DND-41 (cell line): ENCODE measurements around the gene TMX3.

Source experiments
- ATAC-seq: fragments of 200-7000 bp; cut with Tn5 transposase; 3 replicates; pipeline ENCODE4 v1.9.1; 2021; ENCODE audit warnings: low read depth; ENCODE audit not compliant: insufficient read depth
- DNase-seq: peaks from one replicate; pipeline ENCODE4 v3.0.0-alpha.2; 2020
- H2AFZ ChIP-seq: 2 replicates; pipeline ENCODE4 v1.6.0; 2012; ENCODE audit warnings: low read depth, low read length
- H3K27ac ChIP-seq: 2 replicates; pipeline ENCODE4 v1.5.1; 2012; ENCODE audit warnings: low read length, inconsistent platforms
- H3K27me3 ChIP-seq: fragments of 200-600 bp; sonication (generic); 2 replicates; pipeline ENCODE4 v1.6.0; 2012; ENCODE audit warnings: low read length, mild to moderate bottlenecking, inconsistent platforms; ENCODE audit not compliant: insufficient read depth, poor library complexity
- H3K36me3 ChIP-seq: 2 replicates; pipeline ENCODE4 v1.5.1; 2012; ENCODE audit warnings: low read length, inconsistent platforms; ENCODE audit not compliant: insufficient read depth
- H3K4me1 ChIP-seq: 2 replicates; pipeline ENCODE4 v1.5.1; 2012; ENCODE audit warnings: mild to moderate bottlenecking, low read length; ENCODE audit not compliant: insufficient read depth
- H3K4me2 ChIP-seq: 2 replicates; pipeline ENCODE4 v1.6.0; 2012; ENCODE audit warnings: mild to moderate bottlenecking, moderate library complexity, low read length, inconsistent platforms; ENCODE audit not compliant: insufficient read depth
- H3K4me3 ChIP-seq, 2 experiments: fragments of 200-600 bp in 1 of 2; shearing (Covaris generic) in 1 of 2; 2 replicates each; pipeline ENCODE4 v1.5.1; 2012 to 2016; ENCODE audit warnings: inconsistent platforms in 2 of 2, low read length in 2 of 2, mild to moderate bottlenecking in 2 of 2, low read depth in 1 of 2, moderate library complexity in 1 of 2
- H3K79me2 ChIP-seq: 2 replicates; pipeline ENCODE4 v1.6.0; 2012; ENCODE audit warnings: low read length, inconsistent platforms; ENCODE audit not compliant: insufficient read depth
- H3K9ac ChIP-seq: 2 replicates; pipeline ENCODE4 v1.6.0; 2012; ENCODE audit warnings: low read depth, mild to moderate bottlenecking, inconsistent platforms, low read length, moderate library complexity
- H3K9me3 ChIP-seq: 2 replicates; pipeline ENCODE4 v1.5.1; 2012; ENCODE audit warnings: low read length, moderate library complexity, mild to moderate bottlenecking, inconsistent platforms; ENCODE audit not compliant: insufficient read depth, severe bottlenecking
- H4K20me1 ChIP-seq: 2 replicates; pipeline ENCODE4 v1.6.0; 2012; ENCODE audit warnings: low read length; ENCODE audit not compliant: insufficient read depth
- EZH2 ChIP-seq: IDR thresholded peaks from 3 replicates; pipeline ENCODE4 v1.6.1; 2012; ENCODE audit warnings: borderline replicate concordance, low read depth, mild to moderate bottlenecking, moderate library complexity, low read length, inconsistent platforms; ENCODE audit not compliant: severe bottlenecking
- TF ChIP-seq, protein P1 (sequence below): IDR thresholded peaks from 2 replicates; pipeline ENCODE4 v1.5.1; 2012; ENCODE audit warnings: borderline replicate concordance, low read length, moderate library complexity, mild to moderate bottlenecking; ENCODE audit not compliant: poor library complexity, severe bottlenecking; ENCODE audit errors: extremely low read depth

The TMX3 gene

DNA sequence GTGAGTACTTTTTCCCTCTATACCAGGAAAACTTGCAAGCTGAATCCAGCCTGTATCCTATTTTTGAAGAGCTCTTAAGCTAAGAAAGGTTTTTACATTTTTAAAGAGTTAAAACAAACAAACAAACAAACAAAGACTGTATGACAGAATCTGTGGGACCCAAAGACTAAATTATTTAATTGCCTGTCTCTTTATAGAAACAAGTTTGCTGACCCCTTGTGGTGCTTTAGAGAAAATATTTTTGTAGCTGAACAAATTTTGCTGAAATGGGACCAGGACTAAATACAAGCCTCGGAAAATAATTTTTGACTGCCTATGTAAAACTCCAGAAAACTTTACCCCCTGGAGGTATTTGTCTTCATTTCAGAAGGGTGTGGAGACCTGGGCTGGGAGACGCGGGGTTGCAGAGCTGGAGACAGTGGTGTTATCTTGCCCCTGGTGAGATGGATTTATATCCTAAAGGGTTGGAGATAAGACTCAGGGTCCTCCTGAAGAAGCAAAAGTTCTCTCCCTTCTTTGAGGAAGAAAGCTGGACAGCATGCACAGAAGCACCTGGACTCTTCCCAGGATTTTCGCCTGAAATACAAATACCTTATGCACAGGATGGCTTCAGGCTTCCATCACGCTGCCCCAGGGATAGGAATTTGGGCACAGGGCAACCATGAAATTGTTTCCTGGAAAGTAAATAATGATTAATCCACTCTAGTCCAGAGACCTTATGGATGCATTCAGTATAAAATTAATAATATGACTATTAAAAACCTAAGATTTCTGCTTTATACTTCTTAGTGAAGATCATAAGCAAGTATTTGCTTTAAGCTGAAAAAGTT, 54.3 kb downstream of the TMX3 start:
- no peak overlapping the region for H3K4me2 ChIP-seq
- no peaks in the 10 kb centered on the region for H3K9me3 ChIP-seq
- DNase-seq (no peak), ATAC-seq (no peak)
- H3K9ac ChIP-seq, result no peak overlapping the region
- H3K27me3 ChIP-seq, result no peaks in the 10 kb centered on the region
- no peaks in the 10 kb centered on the region for H3K36me3 ChIP-seq
- TF ChIP-seq, protein P1, sequence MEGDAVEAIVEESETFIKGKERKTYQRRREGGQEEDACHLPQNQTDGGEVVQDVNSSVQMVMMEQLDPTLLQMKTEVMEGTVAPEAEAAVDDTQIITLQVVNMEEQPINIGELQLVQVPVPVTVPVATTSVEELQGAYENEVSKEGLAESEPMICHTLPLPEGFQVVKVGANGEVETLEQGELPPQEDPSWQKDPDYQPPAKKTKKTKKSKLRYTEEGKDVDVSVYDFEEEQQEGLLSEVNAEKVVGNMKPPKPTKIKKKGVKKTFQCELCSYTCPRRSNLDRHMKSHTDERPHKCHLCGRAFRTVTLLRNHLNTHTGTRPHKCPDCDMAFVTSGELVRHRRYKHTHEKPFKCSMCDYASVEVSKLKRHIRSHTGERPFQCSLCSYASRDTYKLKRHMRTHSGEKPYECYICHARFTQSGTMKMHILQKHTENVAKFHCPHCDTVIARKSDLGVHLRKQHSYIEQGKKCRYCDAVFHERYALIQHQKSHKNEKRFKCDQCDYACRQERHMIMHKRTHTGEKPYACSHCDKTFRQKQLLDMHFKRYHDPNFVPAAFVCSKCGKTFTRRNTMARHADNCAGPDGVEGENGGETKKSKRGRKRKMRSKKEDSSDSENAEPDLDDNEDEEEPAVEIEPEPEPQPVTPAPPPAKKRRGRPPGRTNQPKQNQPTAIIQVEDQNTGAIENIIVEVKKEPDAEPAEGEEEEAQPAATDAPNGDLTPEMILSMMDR, result peak; percentile 61
- TF ChIP-seq EZH2, result no peak
- no peak overlapping the region for H2AFZ ChIP-seq
- H3K4me3 ChIP-seq, result no peak overlapping the region
- no peaks in the 10 kb centered on the region for H3K79me2 ChIP-seq
- no peaks in the 10 kb centered on the region for H3K4me1 ChIP-seq
- no peak overlapping the region for H3K27ac ChIP-seq
- H4K20me1 ChIP-seq, result no peaks in the 10 kb centered on the region

DNA sequence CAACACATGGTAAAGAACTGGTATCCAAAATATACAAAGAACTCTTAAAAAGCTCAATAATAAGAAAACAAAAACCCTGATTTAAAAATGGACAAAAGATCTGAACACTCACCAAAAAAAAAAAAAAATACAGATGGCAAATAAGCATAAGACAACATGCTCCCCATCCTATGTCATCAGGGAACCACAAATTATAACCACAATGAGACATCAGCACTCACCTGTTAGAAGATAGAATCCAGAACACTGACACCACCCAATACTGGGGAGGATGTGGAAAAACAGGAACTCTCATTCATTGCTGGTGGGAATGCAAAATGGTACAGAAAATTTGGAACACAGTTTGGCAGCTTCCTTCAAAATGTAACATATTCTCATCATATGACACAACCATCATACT, 66.7 kb downstream of the TMX3 start:
- Histone ChIP-seq H2AFZ (no peak overlapping the region), H3K79me2 (no peaks in the 10 kb centered on the region), H3K36me3 (no peaks in the 10 kb centered on the region), H3K27me3 (no peaks in the 10 kb centered on the region), H3K9ac (no peak overlapping the region), H3K27ac (no peak overlapping the region), H4K20me1 (no peaks in the 10 kb centered on the region), H3K4me1 (no peaks in the 10 kb centered on the region), H3K4me2 (no peak overlapping the region), H3K9me3 (no peaks in the 10 kb centered on the region), H3K4me3 (no peak overlapping the region)
- no peak for TF ChIP-seq EZH2
- no peak for DNase-seq
- no peak for ATAC-seq

DNA sequence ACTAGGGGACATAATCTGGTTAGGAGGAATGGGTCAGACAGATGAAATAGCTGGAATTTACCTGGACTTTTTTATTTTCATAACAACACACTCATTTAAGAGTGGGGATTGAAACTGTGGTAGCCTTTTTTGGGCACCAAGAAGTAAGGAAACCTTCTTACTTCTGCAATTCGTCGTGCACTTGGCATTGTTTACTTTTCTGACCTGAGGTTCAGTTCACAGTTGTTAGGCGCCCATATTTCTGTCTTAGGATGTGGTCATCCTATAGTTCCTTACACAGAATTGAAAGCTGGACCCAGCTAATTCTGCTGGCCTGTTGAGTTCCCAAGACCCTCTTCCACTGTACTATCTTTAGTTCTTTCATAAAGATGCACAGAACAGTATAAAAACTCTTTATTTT, 72.9 kb downstream of the TMX3 start:
- H3K27ac ChIP-seq, result no peak overlapping the region
- no peak for ATAC-seq
- no peak overlapping the region for H2AFZ ChIP-seq

DNA sequence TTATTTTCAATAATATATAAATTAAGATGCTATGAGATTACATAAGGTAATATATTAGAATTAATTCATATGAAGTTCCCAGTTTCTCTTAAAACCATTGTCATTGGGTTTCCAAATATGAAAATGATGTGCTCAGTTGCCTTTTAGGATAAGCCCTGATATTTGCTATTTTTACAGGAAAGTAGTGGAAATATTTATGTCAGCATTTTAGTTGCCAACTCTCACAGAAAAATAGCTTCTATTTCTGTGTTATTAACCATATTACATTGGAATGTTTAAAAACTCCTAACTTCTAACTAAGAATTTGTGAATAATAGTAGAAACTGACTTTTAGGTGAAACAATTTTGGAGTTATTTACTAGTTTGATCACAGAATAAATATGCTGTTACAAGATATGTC, 74.0 kb downstream of the TMX3 start:
- DNase-seq, result no peak
- H3K79me2 ChIP-seq, result no peaks in the 10 kb centered on the region
- no peaks in the 10 kb centered on the region for H3K9me3 ChIP-seq
- H3K36me3 ChIP-seq, result no peaks in the 10 kb centered on the region
- H2AFZ ChIP-seq, result no peak overlapping the region
- no peaks in the 10 kb centered on the region for H3K27me3 ChIP-seq
- H3K9ac ChIP-seq, result no peak overlapping the region
- no peak overlapping the region for H3K4me2 ChIP-seq
- no peak overlapping the region for H3K4me3 ChIP-seq
- TF ChIP-seq, protein P1, result no peak
- TF ChIP-seq EZH2, result no peak
- no peak overlapping the region for H3K27ac ChIP-seq
- no peak for ATAC-seq
- H4K20me1 ChIP-seq, result no peaks in the 10 kb centered on the region
- H3K4me1 ChIP-seq, result no peaks in the 10 kb centered on the region

More for the DNA sequence above, 72.9 kb downstream of the TMX3 start:
- Histone ChIP-seq H4K20me1 (no peaks in the 10 kb centered on the region), H3K36me3 (no peaks in the 10 kb centered on the region), H3K4me3 (no peak overlapping the region), H3K4me1 (no peaks in the 10 kb centered on the region), H3K9me3 (no peaks in the 10 kb centered on the region), H3K27me3 (no peaks in the 10 kb centered on the region), H3K9ac (no peak overlapping the region), H3K4me2 (no peak overlapping the region), H3K79me2 (no peaks in the 10 kb centered on the region)
- TF ChIP-seq, protein P1, result no peak
- no peak for TF ChIP-seq EZH2
- no peak for DNase-seq
